Mesendoderm (in vitro differentiated cells): Measurements from ENCODE around the gene PARD3B.

Experiments used
- DNase-seq: peaks from one replicate; pipeline ENCODE4 v3.0.0; 2013
- H2AK5ac ChIP-seq: 2 replicates; pipeline ENCODE4 v1.6.1; 2013; ENCODE audit warnings: low read length, inconsistent platforms
- H2BK120ac ChIP-seq: 2 replicates; pipeline ENCODE4 v1.6.1; 2013; ENCODE audit warnings: low read depth, mild to moderate bottlenecking, low read length, moderate library complexity, mixed read lengths
- H2BK15ac ChIP-seq: replicated peaks from 2 replicates; pipeline ENCODE4 v1.6.1; 2013; ENCODE audit warnings: low read depth, mild to moderate bottlenecking, moderate library complexity
- H2BK5ac ChIP-seq: 2 replicates; pipeline ENCODE4 v1.6.1; 2013; ENCODE audit warnings: low read length, inconsistent platforms
- H3K18ac ChIP-seq: 2 replicates; pipeline ENCODE4 v1.6.1; 2013; ENCODE audit warnings: mild to moderate bottlenecking, low read length, mixed read lengths
- H3K23ac ChIP-seq: one replicate; pipeline ENCODE4 v1.6.1; 2013; ENCODE audit warnings: low read length
- H3K27ac ChIP-seq: 2 replicates; pipeline ENCODE4 v1.5.1; 2013; ENCODE audit warnings: low read depth, mild to moderate bottlenecking, inconsistent platforms, low read length, moderate library complexity
- H3K27me3 ChIP-seq: 2 replicates; pipeline ENCODE4 v1.6.1; 2013; ENCODE audit warnings: low read length, control low read depth, mild to moderate bottlenecking, inconsistent platforms; ENCODE audit not compliant: insufficient read depth, poor library complexity
- H3K36me3 ChIP-seq: 2 replicates; pipeline ENCODE4 v1.6.1; 2013; ENCODE audit warnings: low read length, inconsistent platforms; ENCODE audit not compliant: control insufficient read depth, insufficient read depth
- H3K4ac ChIP-seq: one replicate; pipeline ENCODE4 v1.6.1; 2013; ENCODE audit warnings: low read depth, mild to moderate bottlenecking, low read length, moderate library complexity
- H3K4me1 ChIP-seq: 2 replicates; pipeline ENCODE4 v1.6.1; 2013; ENCODE audit warnings: low read depth, low read length, inconsistent platforms; ENCODE audit not compliant: control insufficient read depth
- H3K4me2 ChIP-seq: 2 replicates; pipeline ENCODE4 v1.6.1; 2013; ENCODE audit warnings: low read length
- H3K4me3 ChIP-seq: 2 replicates; pipeline ENCODE4 v1.5.1; 2013; ENCODE audit warnings: mild to moderate bottlenecking, low read length
- H3K56ac ChIP-seq: one replicate; pipeline ENCODE4 v1.6.1; 2013; ENCODE audit warnings: low read length
- H3K79me1 ChIP-seq: 2 replicates; pipeline ENCODE4 v1.6.1; 2013; ENCODE audit warnings: low read length, inconsistent platforms
- H3K79me2 ChIP-seq: 2 replicates; pipeline ENCODE4 v1.6.1; 2013; ENCODE audit warnings: mild to moderate bottlenecking, low read length; ENCODE audit not compliant: control insufficient read depth, insufficient read depth
- H3K9ac ChIP-seq: 2 replicates; pipeline ENCODE4 v1.6.1; 2013; ENCODE audit warnings: low read length, inconsistent platforms
- H4K5ac ChIP-seq: one replicate; pipeline ENCODE4 v1.6.1; 2013; ENCODE audit warnings: low read length
- H4K8ac ChIP-seq: one replicate; pipeline ENCODE4 v1.6.1; 2013; ENCODE audit warnings: low read depth, mild to moderate bottlenecking, control low read depth, low read length, moderate library complexity
- WGBS: extraction: QIAGEN DNeasy Blood & Tissue Kit; methylation state at CpG from one replicate; pipeline ENCODE4 v1.1.7; 2013; ENCODE audit warnings: low lambda C conversion rate, missing lambda C conversion rate; ENCODE audit not compliant: insufficient coverage; ENCODE audit errors: extremely low coverage; 5-methylcytosine and 5-hydroxymethylcytosine counted together

The PARD3B gene

GRCh38 chr2:205017912-205018311 lies 472.6 kb downstream of the PARD3B start:
- Histone ChIP-seq H3K23ac (no peak overlapping the region), H2AK5ac (no peak overlapping the region), H3K4ac (no peak overlapping the region), H2BK120ac (no peak overlapping the region), H3K79me2 (no peaks in the 10 kb centered on the region), H4K5ac (no peak overlapping the region), H3K56ac (no peak overlapping the region), H3K36me3 (no peaks in the 10 kb centered on the region), H3K4me2 (no peak overlapping the region), H3K4me1 (peaks cover 3% of the 10 kb centered on the region), H3K9ac (no peak overlapping the region), H3K27ac (no peak overlapping the region), H3K79me1 (no peaks in the 10 kb centered on the region), H3K18ac (no peak overlapping the region), H2BK15ac (no peak overlapping the region), H4K8ac (no peak overlapping the region), H3K27me3 (no peaks in the 10 kb centered on the region), H3K4me3 (no peak overlapping the region), H2BK5ac (no peak overlapping the region)
- WGBS: no CpG with 5 or more reads among the region's 1 CpG
- no peak for DNase-seq

- Histone ChIP-seq H4K8ac (no peak overlapping the region), H3K56ac (no peak overlapping the region), H3K79me2 (no peaks in the 10 kb centered on the region)
Observed at GRCh38 chr2:205020673-205021072, 475.4 kb downstream of the PARD3B start.

GRCh38 chr2:205022841-205023240 lies 477.6 kb downstream of the PARD3B start:
- Histone ChIP-seq H4K8ac (no peak overlapping the region), H3K4ac (no peak overlapping the region), H3K27me3 (no peaks in the 10 kb centered on the region), H2BK120ac (no peak overlapping the region), H2BK15ac (no peak overlapping the region), H3K4me2 (no peak overlapping the region), H3K18ac (no peak overlapping the region), H3K27ac (no peak overlapping the region), H3K4me3 (no peak overlapping the region), H4K5ac (no peak overlapping the region), H3K56ac (no peak overlapping the region), H2AK5ac (no peak overlapping the region), H3K36me3 (no peaks in the 10 kb centered on the region), H3K79me1 (no peaks in the 10 kb centered on the region), H3K4me1 (no peaks in the 10 kb centered on the region), H2BK5ac (no peak overlapping the region), H3K9ac (no peak overlapping the region), H3K23ac (no peak overlapping the region), H3K79me2 (no peaks in the 10 kb centered on the region)
- no CpG with 5 or more reads among the region's 5 CpGs for WGBS
- no peak for DNase-seq

More at GRCh38 chr2:205020673-205021072, 475.4 kb downstream of the PARD3B start:
- Histone ChIP-seq H3K9ac (no peak overlapping the region), H4K5ac (no peak overlapping the region), H3K79me1 (no peaks in the 10 kb centered on the region), H2BK120ac (no peak overlapping the region), H3K27ac (no peak overlapping the region), H3K27me3 (no peaks in the 10 kb centered on the region), H2AK5ac (no peak overlapping the region), H2BK15ac (no peak overlapping the region), H3K18ac (no peak overlapping the region), H3K4me3 (no peak overlapping the region), H2BK5ac (no peak overlapping the region), H3K4me2 (no peak overlapping the region), H3K4ac (no peak overlapping the region), H3K23ac (no peak overlapping the region), H3K4me1 (peaks cover 3% of the 10 kb centered on the region), H3K36me3 (no peaks in the 10 kb centered on the region)
- DNase-seq: no peak
- no CpG with 5 or more reads among the region's 3 CpGs for WGBS

- WGBS: no CpG with 5 or more reads among the region's 10 CpGs
- Histone ChIP-seq H3K79me1 (no peaks in the 10 kb centered on the region), H3K4ac (no peak overlapping the region), H3K56ac (no peak overlapping the region), H3K79me2 (no peaks in the 10 kb centered on the region), H4K8ac (no peak overlapping the region), H2AK5ac (no peak overlapping the region), H3K23ac (no peak overlapping the region), H3K27me3 (no peaks in the 10 kb centered on the region), H2BK5ac (no peak overlapping the region), H3K36me3 (no peaks in the 10 kb centered on the region), H2BK120ac (no peak overlapping the region), H2BK15ac (no peak overlapping the region), H3K18ac (no peak overlapping the region), H3K4me3 (no peak overlapping the region), H3K9ac (no peak overlapping the region), H4K5ac (no peak overlapping the region), H3K4me2 (no peak overlapping the region), H3K27ac (no peak overlapping the region), H3K4me1 (no peaks in the 10 kb centered on the region)
- DNase-seq: peak; percentile 50
Observed at GRCh38 chr2:205024822-205025518, 479.7 kb downstream of the PARD3B start.

DNA sequence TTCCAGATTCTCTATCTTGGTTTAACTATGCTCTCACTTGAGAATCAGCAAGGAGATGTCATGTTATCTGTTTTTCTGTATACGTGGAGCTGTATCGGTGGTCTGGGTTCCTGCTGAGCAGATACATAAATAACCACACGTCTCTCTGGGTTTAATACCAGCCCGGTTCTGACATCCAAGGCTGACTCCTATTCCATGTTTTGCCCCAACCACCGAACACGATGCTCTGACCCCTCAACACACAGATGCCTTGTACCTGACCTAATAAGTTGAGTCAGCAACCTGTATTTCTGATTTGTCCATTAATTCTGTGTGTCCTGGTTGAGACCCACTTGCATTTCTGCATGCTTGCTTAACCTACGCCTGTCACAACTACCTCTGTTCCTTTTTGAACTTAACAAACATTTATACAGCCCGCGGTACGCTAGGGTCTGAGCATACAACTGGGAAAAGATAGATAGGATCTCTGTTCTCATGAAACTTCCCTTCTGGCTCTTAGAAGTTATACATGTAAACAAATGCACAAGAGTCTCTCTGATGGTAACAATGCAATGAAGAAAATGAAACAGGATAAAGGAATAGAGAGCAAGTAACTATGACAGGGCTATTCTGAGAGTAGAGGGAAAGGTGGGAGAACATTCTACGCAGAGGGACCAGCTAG lies 480.4 kb downstream of the PARD3B start:
- Histone ChIP-seq H3K36me3 (no peaks in the 10 kb centered on the region), H3K27ac (no peak overlapping the region), H3K4me2 (no peak overlapping the region), H4K5ac (no peak overlapping the region), H2BK120ac (no peak overlapping the region), H3K27me3 (no peaks in the 10 kb centered on the region), H3K79me1 (no peaks in the 10 kb centered on the region), H3K79me2 (no peaks in the 10 kb centered on the region), H2AK5ac (no peak overlapping the region), H3K4ac (no peak overlapping the region), H3K9ac (no peak overlapping the region), H3K23ac (no peak overlapping the region), H2BK5ac (no peak overlapping the region), H3K18ac (no peak overlapping the region), H3K4me1 (no peaks in the 10 kb centered on the region), H3K4me3 (no peak overlapping the region), H2BK15ac (no peak overlapping the region), H4K8ac (no peak overlapping the region), H3K56ac (no peak overlapping the region)
- no peak for DNase-seq
- WGBS: no CpG with 5 or more reads among the region's 11 CpGs
